Mucosa of descending colon (tissue), 3 donors: Measurements from ENCODE around the gene PALMD. TPM values are rescaled to one million over a fixed set of nuclear protein-coding genes. Genes with fewer than 3 reads are reported as not detected.
A peak's percentile ranks its signal among the peaks of the same experiment; 100 is the strongest.

Experiments
- ATAC-seq: fragments of 200-7000 bp; cut with Tn5 transposase; one replicate; pipeline ENCODE4 v1.9.1; 2020; ENCODE audit warnings: mild to moderate bottlenecking, moderate library complexity
- DNase-seq, 3 donors: peaks; one replicate each; pipeline ENCODE4 v3.0.0-alpha.2; 2020
- H3K36me3 ChIP-seq: fragments of 200-600 bp; one replicate; pipeline ENCODE4 v1.8.0; 2021; ENCODE audit warnings: low read depth, mild to moderate bottlenecking
- H3K4me1 ChIP-seq: fragments of 200-600 bp; one replicate; pipeline ENCODE4 v1.8.0; 2021; ENCODE audit warnings: low read depth, mild to moderate bottlenecking
- H3K4me3 ChIP-seq: fragments of 200-600 bp; one replicate; pipeline ENCODE4 v1.8.0; 2021; ENCODE audit warnings: mild to moderate bottlenecking
- H3K9me3 ChIP-seq: fragments of 200-600 bp; one replicate; pipeline ENCODE4 v1.8.0; 2021; ENCODE audit warnings: mild to moderate bottlenecking
- intact Hi-C, 2 donors: fragments of 100-400 bp; cut with DNase I in 1 of 2; cut with micrococcal nuclease in 1 of 2; formaldehyde crosslinking; loops; one replicate each; pipeline versions ENCODE4 v1.11.0 to v1.11.1; 2022; cut with DNase I, micrococcal nuclease
- total RNA-seq, 3 donors: library from RNA; stranded (reverse); fragmentation: NEBNext Ultra II Directional in 2 of 3; extraction: Animal tissue kit (Norgen Biotek cat#: 25700) in 2 of 3; gene quantifications; one replicate each; pipeline versions ENCODE4 v1.2.1 to v1.2.4, GENCODE V29; 2021 to 2023
- TF ChIP-seq, protein P1 (sequence below): fragments of 200-600 bp; IDR thresholded peaks from one replicate; pipeline ENCODE4 v1.8.0; 2022; ENCODE audit warnings: antibody characterized with exemption, mild to moderate bottlenecking
- donor health status: DM: no; HTN: no; CAD: no; lungs with moderate emphysema.
- donor health status: DM: no; HTN: no; CAD: no.
- donor health status: DM: no; HTN: yes; CAD: no.

PALMD gene
- total RNA-seq, 3 donors from 2014 or later, result 1.6 to 4.4 (median 4.3) TPM

DNA sequence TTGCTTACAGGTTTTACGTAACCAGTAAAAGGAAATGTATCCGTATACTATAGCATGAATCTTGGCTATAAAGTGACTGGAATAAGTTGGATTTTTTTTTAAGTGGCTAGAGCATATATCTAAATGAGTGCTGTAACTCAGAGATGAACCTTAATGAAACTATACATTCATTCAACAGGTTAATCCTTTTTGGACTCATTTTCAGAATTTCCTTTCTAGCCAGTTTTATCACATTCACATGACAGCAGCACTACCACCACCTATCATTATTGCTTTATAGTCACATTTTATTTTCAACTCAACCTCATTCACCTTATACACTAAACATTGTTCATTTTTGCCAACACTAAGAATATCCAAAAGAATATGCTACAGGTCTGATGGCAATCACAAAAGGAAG, 89.9 kb downstream of the PALMD start:
- Histone ChIP-seq H3K36me3 (no peaks in the 10 kb centered on the region), H3K4me3 (no peak overlapping the region), H3K4me1 (peaks cover 7% of the 10 kb centered on the region), H3K9me3 (no peaks in the 10 kb centered on the region)
- ATAC-seq, result no peak
- DNase-seq, result no peak
- intact Hi-C loops, result no loop called here
- TF ChIP-seq, protein P1, sequence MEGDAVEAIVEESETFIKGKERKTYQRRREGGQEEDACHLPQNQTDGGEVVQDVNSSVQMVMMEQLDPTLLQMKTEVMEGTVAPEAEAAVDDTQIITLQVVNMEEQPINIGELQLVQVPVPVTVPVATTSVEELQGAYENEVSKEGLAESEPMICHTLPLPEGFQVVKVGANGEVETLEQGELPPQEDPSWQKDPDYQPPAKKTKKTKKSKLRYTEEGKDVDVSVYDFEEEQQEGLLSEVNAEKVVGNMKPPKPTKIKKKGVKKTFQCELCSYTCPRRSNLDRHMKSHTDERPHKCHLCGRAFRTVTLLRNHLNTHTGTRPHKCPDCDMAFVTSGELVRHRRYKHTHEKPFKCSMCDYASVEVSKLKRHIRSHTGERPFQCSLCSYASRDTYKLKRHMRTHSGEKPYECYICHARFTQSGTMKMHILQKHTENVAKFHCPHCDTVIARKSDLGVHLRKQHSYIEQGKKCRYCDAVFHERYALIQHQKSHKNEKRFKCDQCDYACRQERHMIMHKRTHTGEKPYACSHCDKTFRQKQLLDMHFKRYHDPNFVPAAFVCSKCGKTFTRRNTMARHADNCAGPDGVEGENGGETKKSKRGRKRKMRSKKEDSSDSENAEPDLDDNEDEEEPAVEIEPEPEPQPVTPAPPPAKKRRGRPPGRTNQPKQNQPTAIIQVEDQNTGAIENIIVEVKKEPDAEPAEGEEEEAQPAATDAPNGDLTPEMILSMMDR, result no peak

- DNase-seq (peak in 1 of 3 donors; percentile 50), ATAC-seq (peak; percentile 84)
- peaks cover 9% of the 10 kb centered on the region for H3K4me1 ChIP-seq
- no peak overlapping the region for H3K4me3 ChIP-seq
- H3K9me3 ChIP-seq, result no peaks in the 10 kb centered on the region
- TF ChIP-seq, protein P1, result no peak
- H3K36me3 ChIP-seq, result no peaks in the 10 kb centered on the region
- intact Hi-C loops, result no loop called here
Measured at GRCh38 chr1:99737016-99737415, 91.1 kb downstream of the PALMD start.

- TF ChIP-seq, protein P1, result no peak
- Histone ChIP-seq H3K36me3 (no peaks in the 10 kb centered on the region), H3K4me3 (no peak overlapping the region), H3K4me1 (peaks cover 9% of the 10 kb centered on the region), H3K9me3 (no peaks in the 10 kb centered on the region)
- DNase-seq, result peak in 1 of 3 donors; percentile 42
- intact Hi-C loops, result no loop called here
- peak; percentile 90 for ATAC-seq
Measured at GRCh38 chr1:99738858-99739465, 93.0 kb downstream of the PALMD start.

GRCh38 chr1:99740141-99740540, 94.2 kb downstream of the PALMD start:
- DNase-seq, result no peak
- Histone ChIP-seq H3K9me3 (no peaks in the 10 kb centered on the region), H3K36me3 (no peaks in the 10 kb centered on the region), H3K4me3 (no peak overlapping the region), H3K4me1 (peaks cover 9% of the 10 kb centered on the region)
- intact Hi-C loops, result no loop called here
- TF ChIP-seq, protein P1, result no peak
- ATAC-seq, result no peak

Other genes with a start within 250 kb of the PALMD start
- 10 to 100 TPM in 2 of 3 donors, 1 to 10 TPM in 1; 8.4 to 38.0 (median 17.6) TPM for gene FRRS1, start 120.5 kb downstream of the PALMD start, total RNA-seq
- 10 to 100 TPM; 24.6 to 28.2 (median 27.5) TPM for gene AGL, start 204.2 kb downstream of the PALMD start, total RNA-seq